HG03103 (cell line): ENCODE data around the gene VDR.
"Not testable (repeated sequence)": the region's sequence is repeated elsewhere in the genome, so short reads cannot be mapped to it uniquely, and the experiment has no call there.

Experiments
- ATAC-seq: cut with Tn5 transposase; IDR thresholded peaks from one replicate; pipeline ENCODE4 v1.9.1; 2021; ENCODE audit warnings: low read depth; ENCODE audit not compliant: unreplicated experiment

VDR gene

GRCh38 chr12:47817272-47818006, 87.4 kb downstream of the VDR start:
- no peak for ATAC-seq

- ATAC-seq: no peak
Measured at GRCh38 chr12:47816403-47817271, 88.2 kb downstream of the VDR start.

- ATAC-seq: not testable (repeated sequence)
Measured at GRCh38 chr12:47815447-47815846, 89.3 kb downstream of the VDR start.

GRCh38 chr12:47814539-47815170, 90.1 kb downstream of the VDR start:
- ATAC-seq: no peak

- peak; percentile 36 for ATAC-seq
Measured at GRCh38 chr12:47813511-47814196, 91.1 kb downstream of the VDR start.

- ATAC-seq: peak; percentile 57
Measured at GRCh38 chr12:47812797-47813510, 91.8 kb downstream of the VDR start.

- no peak for ATAC-seq
Measured at GRCh38 chr12:47811581-47812484, 93.0 kb downstream of the VDR start.

- ATAC-seq: no peak
Measured at GRCh38 chr12:47811072-47811396, 93.8 kb downstream of the VDR start.

- ATAC-seq: not testable (repeated sequence)
Measured at GRCh38 chr12:47809518-47809917, 95.3 kb downstream of the VDR start.

- no peak for ATAC-seq
Measured at GRCh38 chr12:47808574-47809365, 96.0 kb downstream of the VDR start.

GRCh38 chr12:47808050-47808449, 96.7 kb downstream of the VDR start:
- ATAC-seq: peak; percentile 28

- ATAC-seq: no peak
Measured at GRCh38 chr12:47807338-47807737, 97.5 kb downstream of the VDR start.

GRCh38 chr12:47805417-47805816, 99.4 kb downstream of the VDR start:
- no peak for ATAC-seq

- ATAC-seq: no peak
Measured at GRCh38 chr12:47804171-47804570, 100.6 kb downstream of the VDR start.

- ATAC-seq: no peak
Measured at GRCh38 chr12:47803191-47803875, 101.5 kb downstream of the VDR start.

- no peak for ATAC-seq
Measured at GRCh38 chr12:47802312-47802711, 102.5 kb downstream of the VDR start.

- ATAC-seq: no peak
Measured at GRCh38 chr12:47801904-47802246, 102.9 kb downstream of the VDR start.
